DND-41 (cell line): ENCODE measurements around the gene DDIT4.

Experiments used
- ATAC-seq: fragments of 200-7000 bp; cut with Tn5 transposase; 3 replicates; pipeline ENCODE4 v1.9.1; 2021; ENCODE audit warnings: low read depth; ENCODE audit not compliant: insufficient read depth
- DNase-seq: peaks from one replicate; pipeline ENCODE4 v3.0.0-alpha.2; 2020
- H2AFZ ChIP-seq: 2 replicates; pipeline ENCODE4 v1.6.0; 2012; ENCODE audit warnings: low read depth, low read length
- H3K27ac ChIP-seq: 2 replicates; pipeline ENCODE4 v1.5.1; 2012; ENCODE audit warnings: low read length, inconsistent platforms
- H3K27me3 ChIP-seq: fragments of 200-600 bp; sonication (generic); 2 replicates; pipeline ENCODE4 v1.6.0; 2012; ENCODE audit warnings: low read length, mild to moderate bottlenecking, inconsistent platforms; ENCODE audit not compliant: insufficient read depth, poor library complexity
- H3K36me3 ChIP-seq: 2 replicates; pipeline ENCODE4 v1.5.1; 2012; ENCODE audit warnings: low read length, inconsistent platforms; ENCODE audit not compliant: insufficient read depth
- H3K4me1 ChIP-seq: 2 replicates; pipeline ENCODE4 v1.5.1; 2012; ENCODE audit warnings: mild to moderate bottlenecking, low read length; ENCODE audit not compliant: insufficient read depth
- H3K4me2 ChIP-seq: 2 replicates; pipeline ENCODE4 v1.6.0; 2012; ENCODE audit warnings: mild to moderate bottlenecking, moderate library complexity, low read length, inconsistent platforms; ENCODE audit not compliant: insufficient read depth
- H3K4me3 ChIP-seq, 2 experiments: fragments of 200-600 bp in 1 of 2; shearing (Covaris generic) in 1 of 2; 2 replicates each; pipeline ENCODE4 v1.5.1; 2012 to 2016; ENCODE audit warnings: inconsistent platforms in 2 of 2, low read length in 2 of 2, mild to moderate bottlenecking in 2 of 2, low read depth in 1 of 2, moderate library complexity in 1 of 2
- H3K79me2 ChIP-seq: 2 replicates; pipeline ENCODE4 v1.6.0; 2012; ENCODE audit warnings: low read length, inconsistent platforms; ENCODE audit not compliant: insufficient read depth
- H3K9ac ChIP-seq: 2 replicates; pipeline ENCODE4 v1.6.0; 2012; ENCODE audit warnings: low read depth, mild to moderate bottlenecking, inconsistent platforms, low read length, moderate library complexity
- H3K9me3 ChIP-seq: 2 replicates; pipeline ENCODE4 v1.5.1; 2012; ENCODE audit warnings: low read length, moderate library complexity, mild to moderate bottlenecking, inconsistent platforms; ENCODE audit not compliant: insufficient read depth, severe bottlenecking
- H4K20me1 ChIP-seq: 2 replicates; pipeline ENCODE4 v1.6.0; 2012; ENCODE audit warnings: low read length; ENCODE audit not compliant: insufficient read depth
- CTCF ChIP-seq: IDR thresholded peaks from 2 replicates; pipeline ENCODE4 v1.5.1; 2012; ENCODE audit warnings: borderline replicate concordance, low read length, moderate library complexity, mild to moderate bottlenecking; ENCODE audit not compliant: poor library complexity, severe bottlenecking; ENCODE audit errors: extremely low read depth
- EZH2 ChIP-seq: IDR thresholded peaks from 3 replicates; pipeline ENCODE4 v1.6.1; 2012; ENCODE audit warnings: borderline replicate concordance, low read depth, mild to moderate bottlenecking, moderate library complexity, low read length, inconsistent platforms; ENCODE audit not compliant: severe bottlenecking

The DDIT4 gene

DNA sequence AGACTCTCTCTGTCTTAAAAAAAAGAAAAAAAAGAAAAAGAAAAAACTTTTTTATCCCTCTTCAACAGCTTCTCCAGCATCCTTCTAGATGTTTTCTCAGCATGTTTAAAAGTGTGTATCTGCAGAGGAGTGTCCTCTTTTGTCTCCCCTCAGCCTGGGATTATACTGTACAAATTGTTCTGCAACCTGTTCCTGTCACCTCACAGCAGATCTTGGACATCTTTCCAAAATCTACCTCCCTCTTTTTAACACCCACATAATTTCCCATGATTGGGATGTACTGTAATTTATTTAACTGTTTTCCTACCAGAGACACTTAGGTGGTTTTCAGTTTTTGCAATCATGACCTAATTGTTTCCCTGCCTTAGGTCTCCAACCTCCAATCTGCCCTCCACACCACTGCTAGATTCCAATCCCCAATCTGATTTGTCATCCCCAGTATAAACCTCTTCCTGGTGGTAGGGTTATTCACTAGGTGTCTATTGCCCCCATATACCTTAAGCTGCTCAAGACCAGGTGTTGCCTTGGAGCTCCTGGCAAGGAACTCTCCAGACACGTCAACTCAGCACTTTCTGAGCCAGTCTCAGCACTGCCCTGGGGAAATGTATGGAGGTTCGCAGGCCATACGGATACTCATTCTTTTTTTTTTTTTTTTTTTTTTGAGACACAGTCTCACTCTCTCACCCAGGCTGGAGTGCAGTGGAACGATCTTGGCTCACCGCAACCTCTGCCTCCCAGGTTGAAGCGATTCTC lies 17.6 kb upstream of the DDIT4 start:
- no peak for DNase-seq

DNA sequence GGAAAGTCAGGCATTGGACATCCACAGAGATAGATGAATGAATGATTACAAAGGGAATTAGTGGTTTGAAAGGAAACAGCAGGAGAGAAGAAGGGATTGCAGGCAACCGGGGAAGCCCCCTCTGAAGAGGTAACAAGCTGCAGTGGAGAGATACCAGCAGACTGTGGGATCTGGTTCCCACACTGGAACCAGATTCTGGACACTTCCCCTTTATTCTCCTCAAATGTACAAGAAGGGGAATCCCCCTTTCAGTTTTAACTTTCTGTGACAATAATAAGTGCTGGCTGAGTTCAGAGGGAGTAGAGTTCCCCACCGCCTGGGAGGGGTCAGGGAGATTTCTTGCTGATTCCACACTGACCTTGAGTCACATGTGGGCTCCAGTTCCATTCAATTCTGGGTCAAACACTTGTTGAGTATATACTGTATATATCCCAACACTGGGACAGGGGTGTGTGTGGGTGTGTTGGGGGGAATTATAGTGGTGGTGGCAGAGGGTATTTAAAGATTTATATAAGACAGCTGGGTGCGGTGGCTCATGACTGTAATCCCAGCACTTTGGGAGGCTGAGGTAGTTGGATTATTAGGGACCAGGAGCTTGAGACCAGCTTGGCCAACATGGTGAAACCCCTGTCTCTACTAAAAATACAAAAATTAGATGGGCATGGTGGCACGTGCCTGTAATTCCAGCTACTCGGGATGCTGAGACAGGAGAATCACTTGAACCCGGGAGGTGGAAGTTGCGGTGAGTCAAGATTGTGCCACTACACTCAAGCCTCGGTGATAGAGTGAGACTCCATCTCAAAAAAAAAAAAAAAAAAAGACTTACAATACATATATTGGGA lies 16.5 kb upstream of the DDIT4 start:
- H2AFZ ChIP-seq, result no peak overlapping the region
- no peaks in the 10 kb centered on the region for H3K27me3 ChIP-seq
- H3K4me2 ChIP-seq, result no peak overlapping the region
- H3K9ac ChIP-seq, result no peak overlapping the region
- TF ChIP-seq CTCF, result no peak
- no peak for TF ChIP-seq EZH2
- no peak overlapping the region for H3K4me3 ChIP-seq
- H3K79me2 ChIP-seq, result no peaks in the 10 kb centered on the region
- H3K9me3 ChIP-seq, result no peaks in the 10 kb centered on the region
- no peak for ATAC-seq
- no peak for DNase-seq
- H3K36me3 ChIP-seq, result no peaks in the 10 kb centered on the region
- H3K27ac ChIP-seq, result no peak overlapping the region; the same call in 1 of the 2 replicates
- peaks cover 45% of the 10 kb centered on the region for H3K4me1 ChIP-seq
- no peaks in the 10 kb centered on the region for H4K20me1 ChIP-seq

More for the DNA sequence above, 17.6 kb upstream of the DDIT4 start:
- no peak overlapping the region for H3K4me3 ChIP-seq
- H3K9ac ChIP-seq, result no peak overlapping the region
- no peaks in the 10 kb centered on the region for H3K36me3 ChIP-seq
- H3K9me3 ChIP-seq, result no peaks in the 10 kb centered on the region
- no peak for ATAC-seq
- no peaks in the 10 kb centered on the region for H3K79me2 ChIP-seq
- no peaks in the 10 kb centered on the region for H4K20me1 ChIP-seq
- no peaks in the 10 kb centered on the region for H3K27me3 ChIP-seq
- no peak overlapping the region for H2AFZ ChIP-seq
- TF ChIP-seq CTCF, result no peak
- no peak for TF ChIP-seq EZH2
- H3K4me1 ChIP-seq, result peaks cover 34% of the 10 kb centered on the region
- H3K4me2 ChIP-seq, result no peak overlapping the region
- H3K27ac ChIP-seq, result no peak overlapping the region

DNA sequence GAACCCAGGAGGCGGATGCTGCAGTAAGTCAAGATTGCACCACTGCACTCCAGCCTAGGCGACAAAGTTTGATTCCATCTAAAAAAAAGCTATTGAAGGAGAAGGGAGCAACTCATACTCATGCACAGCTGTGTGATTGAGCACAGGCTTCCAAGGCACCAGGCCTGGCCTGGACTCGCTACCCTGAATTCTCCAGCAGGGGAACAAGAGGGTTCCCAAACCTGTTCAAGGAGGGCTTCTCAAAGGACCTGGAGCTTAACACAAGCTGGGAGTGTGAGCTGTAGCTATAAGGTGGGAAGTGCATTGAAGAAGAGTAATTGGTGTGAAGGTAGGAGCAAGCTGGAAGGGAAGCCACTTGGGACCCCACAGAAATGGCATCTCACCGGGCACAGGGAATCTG lies 15.1 kb upstream of the DDIT4 start:
- ATAC-seq (no peak), DNase-seq (no peak)
- Histone ChIP-seq H3K9ac (no peak overlapping the region), H2AFZ (no peak overlapping the region), H3K79me2 (no peaks in the 10 kb centered on the region), H3K27me3 (no peaks in the 10 kb centered on the region), H3K4me2 (no peak overlapping the region), H4K20me1 (no peaks in the 10 kb centered on the region), H3K4me1 (peaks cover 58% of the 10 kb centered on the region), H3K4me3 (no peak overlapping the region), H3K27ac (peak overlapping the region; percentile 27; the same call in 1 of the 2 replicates), H3K9me3 (no peaks in the 10 kb centered on the region), H3K36me3 (no peaks in the 10 kb centered on the region)
- TF ChIP-seq EZH2 (no peak), CTCF (no peak)
